Measurements from ENCODE around the gene CLEC4F.

The CLEC4F gene

GRCh38 chr2:70766357-70767078 lies 53.9 kb downstream of the CLEC4F start:
- FAIRE-seq (no peak), DNase-seq (ENCODE audit: insufficient read length, low spot score) (no peak)

DNA sequence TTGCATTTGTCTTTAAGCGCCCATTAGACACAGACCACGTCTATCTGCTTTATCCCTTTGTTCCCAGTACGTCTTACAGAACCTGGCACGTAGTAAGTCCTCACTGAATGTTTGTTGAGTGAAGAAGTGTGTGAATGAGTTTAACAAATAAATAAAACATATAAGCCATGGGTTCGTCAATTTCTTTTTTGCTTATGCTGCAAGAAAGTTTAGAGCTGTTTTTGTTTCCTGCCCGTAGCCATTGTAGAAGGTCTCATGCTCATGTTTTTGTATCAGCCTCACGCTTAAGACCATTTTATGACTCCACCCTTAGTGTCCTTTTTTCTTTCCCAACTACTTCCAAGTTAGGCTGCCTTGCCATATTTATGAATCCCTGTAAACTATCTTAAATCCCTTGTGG lies 54.9 kb downstream of the CLEC4F start:
- no peak for TF ChIP-seq POLR2A (IDR thresholded peaks at IDR 0.05; ENCODE audit: low read depth, low read length)
- TF ChIP-seq POLR2AphosphoS5 (IDR thresholded peaks at IDR 0.05; ENCODE audit: low read depth, low read length) = no peak
- TF ChIP-seq PAX5 (IDR thresholded peaks at IDR 0.05; ENCODE audit: insufficient read depth, low read length, severe bottlenecking) = no peak
- TF ChIP-seq TAF1 (IDR thresholded peaks at IDR 0.05; ENCODE audit: low read depth, low read length) = no peak
- no peak for TF ChIP-seq POU2F2 (IDR thresholded peaks at IDR 0.05; ENCODE audit: low read depth, low read length)
- no peak for TF ChIP-seq SPI1 (IDR thresholded peaks at IDR 0.05; ENCODE audit: low read depth, low read length)
- FAIRE-seq = no peak
- no peak for DNase-seq (ENCODE audit: insufficient read length, low spot score)

More at GRCh38 chr2:70766357-70767078, 53.9 kb downstream of the CLEC4F start:
- TF ChIP-seq POU2F2 (IDR thresholded peaks at IDR 0.05; ENCODE audit: low read depth, low read length) = no peak
- TF ChIP-seq PAX5 (IDR thresholded peaks at IDR 0.05; ENCODE audit: insufficient read depth, low read length, severe bottlenecking) = no peak
- no peak for TF ChIP-seq POLR2A (IDR thresholded peaks at IDR 0.05; ENCODE audit: low read depth, low read length)
- TF ChIP-seq SPI1 (IDR thresholded peaks at IDR 0.05; ENCODE audit: low read depth, low read length) = no peak
- TF ChIP-seq TAF1 (IDR thresholded peaks at IDR 0.05; ENCODE audit: low read depth, low read length) = no peak
- TF ChIP-seq POLR2AphosphoS5 (IDR thresholded peaks at IDR 0.05; ENCODE audit: low read depth, low read length) = no peak

DNA sequence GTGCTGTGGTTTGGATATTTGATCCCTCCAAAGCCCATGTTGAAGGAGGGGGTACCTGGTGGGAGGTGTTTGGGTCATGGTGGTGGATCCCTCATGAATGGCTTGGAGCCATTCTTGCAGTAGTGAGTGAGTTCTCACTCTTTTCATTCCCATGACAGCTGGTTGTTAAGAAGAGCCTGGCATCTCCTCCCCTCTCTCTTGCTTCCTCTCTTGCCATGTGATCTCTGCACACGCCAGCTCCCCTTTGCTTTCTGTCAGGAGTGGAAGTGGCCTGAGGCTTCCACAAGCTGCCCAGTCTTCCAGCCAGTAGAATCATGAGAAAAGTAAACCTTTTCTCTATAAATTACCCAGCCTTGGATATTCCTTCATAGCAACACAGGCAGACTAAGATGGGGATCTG lies 61.0 kb downstream of the CLEC4F start:
- TF ChIP-seq SPI1 (IDR thresholded peaks at IDR 0.05; ENCODE audit: low read depth, low read length) = no peak
- no peak for TF ChIP-seq POLR2A (IDR thresholded peaks at IDR 0.05; ENCODE audit: low read depth, low read length)
- TF ChIP-seq POU2F2 (IDR thresholded peaks at IDR 0.05; ENCODE audit: low read depth, low read length) = no peak
- TF ChIP-seq TAF1 (IDR thresholded peaks at IDR 0.05; ENCODE audit: low read depth, low read length) = no peak
- no peak for TF ChIP-seq POLR2AphosphoS5 (IDR thresholded peaks at IDR 0.05; ENCODE audit: low read depth, low read length)
- TF ChIP-seq PAX5 (IDR thresholded peaks at IDR 0.05; ENCODE audit: insufficient read depth, low read length, severe bottlenecking) = no peak
- FAIRE-seq (no peak), DNase-seq (ENCODE audit: insufficient read length, low spot score) (no peak)

Data from GM12891 (cell line).